HepG2 (cell line): ENCODE results near the gene TEKT5. TPM values are rescaled to one million over a fixed set of nuclear protein-coding genes. Genes with fewer than 3 reads are reported as not detected.

ENCODE experiments used
- CBX5 ChIP-seq: sonication (generic); formaldehyde crosslinking; IDR thresholded peaks from 2 replicates; pipeline ENCODE4 v1.4.0; 2020; ENCODE audit warnings: missing genetic modification reagents, borderline replicate concordance
- MLXIP ChIP-seq: sonication (generic); formaldehyde crosslinking; IDR thresholded peaks from 2 replicates; pipeline ENCODE4 v1.9.0; 2021; ENCODE audit warnings: missing genetic modification reagents, borderline replicate concordance
- PCBP2 ChIP-seq: fragments of 200-400 bp; formaldehyde crosslinking; optimal IDR thresholded peaks from 2 replicates; pipeline ENCODE3; 2018; ENCODE audit warnings: low read length, low read depth; ENCODE audit not compliant: poor library complexity, severe bottlenecking
- RBAK ChIP-seq: sonication (generic); formaldehyde crosslinking; IDR thresholded peaks from 2 replicates; pipeline ENCODE4 v1.5.1; 2020; ENCODE audit warnings: mild to moderate bottlenecking, missing genetic modification reagents
- SMARCE1 ChIP-seq: fragments of 450-650 bp; IDR thresholded peaks from 2 replicates; pipeline ENCODE4 v1.6.1; 2017; ENCODE audit warnings: borderline replicate concordance
- SOX13 ChIP-seq, 3 experiments: fragments of 450-650 bp in 1 of 3; sonication (generic) in 1 of 3; formaldehyde crosslinking in 1 of 3; IDR thresholded peaks in 2 of 3; conservative IDR thresholded peaks in 1 of 3; 2 replicates each; pipeline versions ENCODE4 v1.5.0 to v1.6.1; 2016 to 2020; ENCODE audit warnings: antibody characterized with exemption in 1 of 3, mild to moderate bottlenecking in 1 of 3, missing compliant biosample characterization in 1 of 3, missing genetic modification reagents in 1 of 3, moderate library complexity in 1 of 3
- TRIM24 ChIP-seq: sonication (generic); formaldehyde crosslinking; IDR thresholded peaks from 2 replicates; pipeline ENCODE4 v1.8.0; 2022; ENCODE audit warnings: mild to moderate bottlenecking, missing genetic modification reagents
- ZFY ChIP-seq: sonication (generic); formaldehyde crosslinking; IDR thresholded peaks from 2 replicates; pipeline ENCODE4 v1.4.0; 2020; ENCODE audit warnings: missing genetic modification reagents
- ZKSCAN8 ChIP-seq: IDR thresholded peaks from 2 replicates; pipeline ENCODE4 v1.6.1; 2016; ENCODE audit warnings: borderline replicate concordance, missing genetic modification reagents, missing compliant biosample characterization
- ZNF3 ChIP-seq: IDR thresholded peaks from 2 replicates; pipeline ENCODE4 v1.7.0; 2017; ENCODE audit warnings: inconsistent platforms
- ZNF619 ChIP-seq: sonication (generic); formaldehyde crosslinking; IDR thresholded peaks from 2 replicates; pipeline ENCODE4 v1.4.0; 2020; ENCODE audit warnings: mild to moderate bottlenecking, missing genetic modification reagents
- ZNF777 ChIP-seq: sonication (generic); formaldehyde crosslinking; IDR thresholded peaks from 2 replicates; pipeline ENCODE4 v1.4.0; 2020; ENCODE audit warnings: missing genetic modification reagents
- polyA plus RNA-seq, 8 experiments: library from polyadenylated mRNA; depleted of rRNA in 3 of 8; stranded (reverse) in 7 of 8; unstranded in 1 of 8; fragments of >200 nt; fragmentation: Illumina TruSeq in 4 of 8; extraction: Trizol in 4 of 8; gene quantifications; 2 replicates each; pipeline versions ENCODE4 v1.2.1 to v1.2.3, GENCODE V29; 2011 to 2016; ENCODE audit warnings: low read depth in 4 of 8, missing spikeins in 1 of 8, mixed read lengths in 1 of 8; ENCODE audit not compliant: insufficient read depth in 1 of 8
- total RNA-seq, 5 experiments: library from RNA; depleted of rRNA; stranded (reverse); fragments of >200 nt; fragmentation: Illumina TruSeq; extraction: Trizol; gene quantifications; 2 replicates each; pipeline ENCODE4 v1.2.3, GENCODE V29; 2016; ENCODE audit warnings: low read depth in 1 of 5
- TF ChIP-seq, protein P1 (sequence below): sonication (generic); formaldehyde crosslinking; IDR thresholded peaks from 2 replicates; pipeline ENCODE4 v1.8.0; 2022; ENCODE audit warnings: missing genetic modification reagents, mild to moderate bottlenecking, inconsistent platforms, borderline replicate concordance
- TF ChIP-seq, protein P2 (sequence below): sonication (generic); formaldehyde crosslinking; IDR thresholded peaks from 2 replicates; pipeline ENCODE4 v1.4.0; 2020; ENCODE audit warnings: missing genetic modification reagents, mild to moderate bottlenecking, borderline replicate concordance
- TF ChIP-seq, protein P3 (sequence below): sonication (generic); formaldehyde crosslinking; IDR thresholded peaks from 2 replicates; pipeline ENCODE4 v1.4.0; 2020; ENCODE audit warnings: missing genetic modification reagents, borderline replicate concordance

TEKT5 gene
- total and polyA plus RNA-seq, 2 of the 13 experiments (the other 11 are each of a cell fraction or from before 2014, with no cell fraction given) = 0.16 TPM; not detected in 1

- TF ChIP-seq ZNF3 (no peak), TRIM24 (no peak), PCBP2 (no peak), SOX13 (IDR thresholded peaks at IDR 0.05) (peak; percentile 36; the same call in 1 of the 2 replicates), SOX13 (CRISPR knock-in tag; conservative IDR thresholded peaks at IDR 0.05 in 1 of 2, IDR thresholded peaks at IDR 0.05 in 1 of 2) (peak in 1 of 2 experiments; percentile 77; a peak in 2 of 4 replicates), CBX5 (CRISPR knock-in tag) (no peak), ZNF777 (CRISPR knock-in tag) (no peak), MLXIP (CRISPR knock-in tag) (no peak), RBAK (CRISPR knock-in tag) (0 out of 2 replicates have a peak, but pooled peaks have one; percentile 51), ZFY (peak; percentile 44; the same call in 1 of the 2 replicates), ZKSCAN8 (no peak), SMARCE1 (no peak), ZNF619 (0 out of 2 replicates have a peak, but pooled peaks have one; percentile 59)
- TF ChIP-seq, protein P1, sequence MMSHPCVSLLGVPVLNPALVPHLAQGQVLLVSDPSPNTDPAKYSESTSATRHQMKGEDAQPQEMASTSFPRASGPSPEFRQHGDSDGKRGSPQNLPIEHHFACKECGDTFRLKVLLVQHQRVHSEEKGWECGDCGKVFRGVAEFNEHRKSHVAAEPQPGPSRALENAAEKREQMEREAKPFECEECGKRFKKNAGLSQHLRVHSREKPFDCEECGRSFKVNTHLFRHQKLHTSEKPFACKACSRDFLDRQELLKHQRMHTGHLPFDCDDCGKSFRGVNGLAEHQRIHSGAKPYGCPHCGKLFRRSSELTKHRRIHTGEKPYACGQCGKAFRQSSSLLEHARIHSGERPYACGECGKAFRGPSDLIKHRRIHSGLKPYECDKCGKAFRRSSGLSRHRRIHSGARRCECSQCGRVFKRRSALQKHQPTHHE = no peak
- TF ChIP-seq, protein P2, sequence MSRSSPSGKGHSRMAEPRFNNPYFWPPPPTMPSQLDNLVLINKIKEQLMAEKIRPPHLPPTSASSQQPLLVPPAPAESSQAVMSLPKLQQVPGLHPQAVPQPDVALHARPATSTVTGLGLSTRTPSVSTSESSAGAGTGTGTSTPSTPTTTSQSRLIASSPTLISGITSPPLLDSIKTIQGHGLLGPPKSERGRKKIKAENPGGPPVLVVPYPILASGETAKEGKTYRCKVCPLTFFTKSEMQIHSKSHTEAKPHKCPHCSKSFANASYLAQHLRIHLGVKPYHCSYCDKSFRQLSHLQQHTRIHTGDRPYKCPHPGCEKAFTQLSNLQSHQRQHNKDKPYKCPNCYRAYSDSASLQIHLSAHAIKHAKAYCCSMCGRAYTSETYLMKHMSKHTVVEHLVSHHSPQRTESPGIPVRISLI (CRISPR knock-in tag) = peak; percentile 64; the same call in 1 of the 2 replicates
- TF ChIP-seq, protein P3, sequence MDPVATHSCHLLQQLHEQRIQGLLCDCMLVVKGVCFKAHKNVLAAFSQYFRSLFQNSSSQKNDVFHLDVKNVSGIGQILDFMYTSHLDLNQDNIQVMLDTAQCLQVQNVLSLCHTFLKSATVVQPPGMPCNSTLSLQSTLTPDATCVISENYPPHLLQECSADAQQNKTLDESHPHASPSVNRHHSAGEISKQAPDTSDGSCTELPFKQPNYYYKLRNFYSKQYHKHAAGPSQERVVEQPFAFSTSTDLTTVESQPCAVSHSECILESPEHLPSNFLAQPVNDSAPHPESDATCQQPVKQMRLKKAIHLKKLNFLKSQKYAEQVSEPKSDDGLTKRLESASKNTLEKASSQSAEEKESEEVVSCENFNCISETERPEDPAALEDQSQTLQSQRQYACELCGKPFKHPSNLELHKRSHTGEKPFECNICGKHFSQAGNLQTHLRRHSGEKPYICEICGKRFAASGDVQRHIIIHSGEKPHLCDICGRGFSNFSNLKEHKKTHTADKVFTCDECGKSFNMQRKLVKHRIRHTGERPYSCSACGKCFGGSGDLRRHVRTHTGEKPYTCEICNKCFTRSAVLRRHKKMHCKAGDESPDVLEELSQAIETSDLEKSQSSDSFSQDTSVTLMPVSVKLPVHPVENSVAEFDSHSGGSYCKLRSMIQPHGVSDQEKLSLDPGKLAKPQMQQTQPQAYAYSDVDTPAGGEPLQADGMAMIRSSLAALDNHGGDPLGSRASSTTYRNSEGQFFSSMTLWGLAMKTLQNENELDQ = no peak
These were observed 33.5 kb upstream of the TEKT5 start (continued) for GRCh38 chr16:10728003-10728887.
